WTC11 (cell line): Measurements from ENCODE around the gene RUSF1. TPM values are rescaled to one million over a fixed set of nuclear protein-coding genes. Genes with fewer than 3 reads are reported as not detected.

Experiments
- ATAC-seq: fragments of 200-7000 bp; cut with Tn5 transposase; 2 replicates; pipeline ENCODE4 v1.10.0; 2021; ENCODE audit warnings: mild to moderate bottlenecking, moderate library complexity
- CTCF ChIA-PET: fragments of 300-600 bp; sonication (Branson Sonifier 250); formaldehyde crosslinking; loops from one replicate; lab custom pipeline; 2021; ENCODE audit warnings: antibody characterized with exemption; lab: Charles Lee
- POLR2A ChIA-PET: fragments of 350-600 bp; sonication (Branson Sonifier 250); formaldehyde crosslinking; loops from one replicate; lab custom pipeline; 2021; ENCODE audit warnings: antibody characterized with exemption; lab: Charles Lee
- DNase-seq: peaks from one replicate; pipeline ENCODE4 v3.0.0; 2021; ENCODE audit warnings: low spot score
- H3K27ac Mint-ChIP-seq: 2 replicates; pipeline ENCODE4 v1.8.0; 2021; ENCODE audit warnings: mixed read lengths
- H3K27me3 Mint-ChIP-seq: 2 replicates; pipeline ENCODE4 v1.8.0; 2021; ENCODE audit warnings: low read depth, mild to moderate bottlenecking, moderate library complexity, mixed read lengths
- H3K36me3 Mint-ChIP-seq: 2 replicates; pipeline ENCODE4 v1.8.0; 2021; ENCODE audit warnings: mixed read lengths
- H3K4me1 Mint-ChIP-seq: 2 replicates; pipeline ENCODE4 v1.8.0; 2022; ENCODE audit warnings: mixed read lengths
- H3K4me3 Mint-ChIP-seq: 2 replicates; pipeline ENCODE4 v1.8.0; 2021; ENCODE audit warnings: mild to moderate bottlenecking, moderate library complexity, mixed read lengths
- H3K9me3 Mint-ChIP-seq: 2 replicates; pipeline ENCODE4 v1.8.0; 2021; ENCODE audit warnings: mixed read lengths
- EMX1 ChIP-seq: fragments of 250-450 bp; sonication (Bioruptor Pico); IDR thresholded peaks from 2 replicates; pipeline ENCODE4 v1.8.0; 2021; ENCODE audit warnings: mild to moderate bottlenecking
- FOXP1 ChIP-seq: sonication (generic); formaldehyde crosslinking; IDR thresholded peaks from 2 replicates; pipeline ENCODE4 v1.8.0; 2022; ENCODE audit warnings: missing genetic modification reagents, mild to moderate bottlenecking, moderate library complexity, borderline replicate concordance
- IRF2 ChIP-seq: sonication (generic); formaldehyde crosslinking; IDR thresholded peaks from 2 replicates; pipeline ENCODE4 v1.8.0; 2022; ENCODE audit warnings: low read depth, missing genetic modification reagents, borderline replicate concordance
- JAZF1 ChIP-seq: fragments of 250-450 bp; sonication (Bioruptor Pico); IDR thresholded peaks from 2 replicates; pipeline ENCODE4 v1.9.0; 2021; ENCODE audit warnings: moderate library complexity, mild to moderate bottlenecking, inconsistent platforms
- MYBL2 ChIP-seq: sonication (generic); formaldehyde crosslinking; IDR thresholded peaks from 2 replicates; pipeline ENCODE4 v1.8.1; 2023; ENCODE audit warnings: mild to moderate bottlenecking, moderate library complexity, missing genetic modification reagents
- NR1H2 ChIP-seq: sonication (generic); formaldehyde crosslinking; IDR thresholded peaks from 2 replicates; pipeline ENCODE4 v1.9.0; 2021; ENCODE audit warnings: mild to moderate bottlenecking, moderate library complexity, missing genetic modification reagents
- SMAD3 ChIP-seq: sonication (generic); formaldehyde crosslinking; IDR thresholded peaks from 2 replicates; pipeline ENCODE4 v1.8.0; 2022; ENCODE audit warnings: missing genetic modification reagents, mild to moderate bottlenecking, borderline replicate concordance
- SMAD4 ChIP-seq: sonication (generic); formaldehyde crosslinking; IDR thresholded peaks from 2 replicates; pipeline ENCODE4 v1.8.0; 2022; ENCODE audit warnings: mild to moderate bottlenecking, missing genetic modification reagents
- TP53 ChIP-seq: sonication (generic); formaldehyde crosslinking; IDR thresholded peaks from 2 replicates; pipeline ENCODE4 v1.8.1; 2023; ENCODE audit warnings: mild to moderate bottlenecking, missing genetic modification reagents
- ZNF263 ChIP-seq: sonication (generic); formaldehyde crosslinking; IDR thresholded peaks from 2 replicates; pipeline ENCODE4 v1.8.1; 2022; ENCODE audit warnings: low read depth, mild to moderate bottlenecking, moderate library complexity, missing genetic modification reagents
- ZNF416 ChIP-seq: fragments of 250-450 bp; sonication (Bioruptor Pico); IDR thresholded peaks from 2 replicates; pipeline ENCODE4 v1.9.0; 2021; ENCODE audit warnings: mild to moderate bottlenecking, inconsistent platforms
- ZNF423 ChIP-seq: fragments of 250-450 bp; sonication (Bioruptor Pico); IDR thresholded peaks from 2 replicates; pipeline ENCODE4 v2.1.2; 2022; ENCODE audit warnings: mild to moderate bottlenecking, moderate library complexity
- total RNA-seq: library from RNA; stranded (reverse); gene quantifications from 3 replicates; pipeline ENCODE4 v1.2.3, GENCODE V29; 2021
- TF ChIP-seq, protein P1 (sequence below): fragments of 250-450 bp; sonication (Bioruptor Pico); IDR thresholded peaks from 2 replicates; pipeline ENCODE4 v1.9.0; 2021; ENCODE audit warnings: mild to moderate bottlenecking
- TF ChIP-seq, protein P2 (sequence below): sonication (generic); formaldehyde crosslinking; conservative IDR thresholded peaks from 2 replicates; pipeline ENCODE4 v1.8.1; 2022; ENCODE audit warnings: mild to moderate bottlenecking, missing genetic modification reagents
- TF ChIP-seq, protein P3 (sequence below): sonication (generic); formaldehyde crosslinking; IDR thresholded peaks from 2 replicates; pipeline ENCODE4 v1.8.0; 2023; ENCODE audit warnings: missing genetic modification reagents, mild to moderate bottlenecking, borderline replicate concordance
- TF ChIP-seq, protein P4 (sequence below): sonication (generic); formaldehyde crosslinking; IDR thresholded peaks from 2 replicates; pipeline ENCODE4 v1.8.0; 2022; ENCODE audit warnings: missing genetic modification reagents
- TF ChIP-seq, protein P5 (sequence below): sonication (generic); formaldehyde crosslinking; IDR thresholded peaks from 2 replicates; pipeline ENCODE4 v1.8.1; 2023; ENCODE audit warnings: mild to moderate bottlenecking, moderate library complexity, missing genetic modification reagents
- TF ChIP-seq, protein P6 (sequence below): sonication (generic); formaldehyde crosslinking; IDR thresholded peaks from 2 replicates; pipeline ENCODE4 v1.8.1; 2023; ENCODE audit warnings: mild to moderate bottlenecking, missing genetic modification reagents
- TF ChIP-seq, protein P7 (sequence below): sonication (generic); formaldehyde crosslinking; IDR thresholded peaks from 2 replicates; pipeline ENCODE4 v1.8.0; 2023; ENCODE audit warnings: mild to moderate bottlenecking, missing genetic modification reagents

The RUSF1 gene
- total RNA-seq, 1 experiment from 2014 or later = 35.9 TPM

DNA sequence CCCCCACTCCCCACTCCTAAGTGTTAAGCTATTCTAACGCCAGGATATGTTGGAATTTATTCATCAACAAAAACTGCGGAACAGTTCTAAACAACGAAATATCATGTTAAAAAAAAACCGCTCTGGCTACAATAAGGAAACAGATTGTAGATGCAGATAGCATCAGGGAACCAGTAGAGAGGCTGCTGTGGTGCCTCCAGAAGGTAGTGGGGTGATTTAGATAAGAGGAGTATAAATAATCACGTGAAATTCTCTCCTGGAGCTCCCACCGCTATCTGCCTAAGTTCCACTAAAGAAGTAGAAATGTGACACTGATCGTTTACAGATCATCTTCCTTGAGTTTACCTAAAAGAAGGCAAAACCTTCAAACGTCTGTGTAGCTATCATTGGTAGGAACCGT, 27.5 kb upstream of the RUSF1 start (continued):
- TF ChIP-seq, protein P1, sequence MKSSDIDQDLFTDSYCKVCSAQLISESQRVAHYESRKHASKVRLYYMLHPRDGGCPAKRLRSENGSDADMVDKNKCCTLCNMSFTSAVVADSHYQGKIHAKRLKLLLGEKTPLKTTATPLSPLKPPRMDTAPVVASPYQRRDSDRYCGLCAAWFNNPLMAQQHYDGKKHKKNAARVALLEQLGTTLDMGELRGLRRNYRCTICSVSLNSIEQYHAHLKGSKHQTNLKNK = no peak
- TF ChIP-seq, protein P2, sequence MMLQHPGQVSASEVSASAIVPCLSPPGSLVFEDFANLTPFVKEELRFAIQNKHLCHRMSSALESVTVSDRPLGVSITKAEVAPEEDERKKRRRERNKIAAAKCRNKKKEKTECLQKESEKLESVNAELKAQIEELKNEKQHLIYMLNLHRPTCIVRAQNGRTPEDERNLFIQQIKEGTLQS (CRISPR knock-in tag) = no peak
- no peak for TF ChIP-seq JAZF1 (CRISPR knock-in tag)
- no peak for TF ChIP-seq MYBL2 (CRISPR knock-in tag)

DNA sequence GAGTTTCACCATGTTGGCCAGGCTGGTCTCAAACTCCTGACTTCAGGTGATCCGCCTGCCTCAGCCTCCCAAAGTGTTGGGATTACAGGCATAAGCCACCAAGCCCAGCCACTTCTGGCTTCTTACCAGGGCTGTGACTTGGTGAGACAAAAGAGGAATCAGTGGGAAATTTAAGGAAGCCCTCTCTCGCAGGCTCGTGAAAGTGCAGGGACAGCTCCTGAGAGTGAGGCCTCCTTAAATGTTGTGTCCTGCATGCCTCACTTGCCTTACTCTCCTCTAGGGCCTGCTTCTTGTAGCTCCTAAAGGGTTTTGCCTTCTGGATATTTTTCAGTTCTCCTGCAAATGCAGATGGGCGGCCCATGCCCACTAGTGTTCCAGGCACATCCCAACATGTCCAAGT, 24.7 kb upstream of the RUSF1 start:
- ATAC-seq (no peak), DNase-seq (no peak)
- H3K36me3 Mint-ChIP-seq = no peaks in the 10 kb centered on the region
- H3K4me1 Mint-ChIP-seq = peaks cover 22% of the 10 kb centered on the region
- peaks cover 2% of the 10 kb centered on the region; the same call in 1 of the 2 replicates for H3K9me3 Mint-ChIP-seq
- peaks cover 17% of the 10 kb centered on the region for H3K27me3 Mint-ChIP-seq
- CTCF ChIA-PET = interaction anchor here (0.6 to 1.5 kb wide), 2 partner anchors 29 to 182 kb away, joined by 3 to 5 read pairs; no protein-coding TSS in a partner anchor
- POLR2A ChIA-PET = no interaction called here
- no peak overlapping the region for H3K27ac Mint-ChIP-seq
- TF ChIP-seq ZNF416 = no peak
- TF ChIP-seq IRF2 (CRISPR knock-in tag) = no peak
- TF ChIP-seq, protein P3, sequence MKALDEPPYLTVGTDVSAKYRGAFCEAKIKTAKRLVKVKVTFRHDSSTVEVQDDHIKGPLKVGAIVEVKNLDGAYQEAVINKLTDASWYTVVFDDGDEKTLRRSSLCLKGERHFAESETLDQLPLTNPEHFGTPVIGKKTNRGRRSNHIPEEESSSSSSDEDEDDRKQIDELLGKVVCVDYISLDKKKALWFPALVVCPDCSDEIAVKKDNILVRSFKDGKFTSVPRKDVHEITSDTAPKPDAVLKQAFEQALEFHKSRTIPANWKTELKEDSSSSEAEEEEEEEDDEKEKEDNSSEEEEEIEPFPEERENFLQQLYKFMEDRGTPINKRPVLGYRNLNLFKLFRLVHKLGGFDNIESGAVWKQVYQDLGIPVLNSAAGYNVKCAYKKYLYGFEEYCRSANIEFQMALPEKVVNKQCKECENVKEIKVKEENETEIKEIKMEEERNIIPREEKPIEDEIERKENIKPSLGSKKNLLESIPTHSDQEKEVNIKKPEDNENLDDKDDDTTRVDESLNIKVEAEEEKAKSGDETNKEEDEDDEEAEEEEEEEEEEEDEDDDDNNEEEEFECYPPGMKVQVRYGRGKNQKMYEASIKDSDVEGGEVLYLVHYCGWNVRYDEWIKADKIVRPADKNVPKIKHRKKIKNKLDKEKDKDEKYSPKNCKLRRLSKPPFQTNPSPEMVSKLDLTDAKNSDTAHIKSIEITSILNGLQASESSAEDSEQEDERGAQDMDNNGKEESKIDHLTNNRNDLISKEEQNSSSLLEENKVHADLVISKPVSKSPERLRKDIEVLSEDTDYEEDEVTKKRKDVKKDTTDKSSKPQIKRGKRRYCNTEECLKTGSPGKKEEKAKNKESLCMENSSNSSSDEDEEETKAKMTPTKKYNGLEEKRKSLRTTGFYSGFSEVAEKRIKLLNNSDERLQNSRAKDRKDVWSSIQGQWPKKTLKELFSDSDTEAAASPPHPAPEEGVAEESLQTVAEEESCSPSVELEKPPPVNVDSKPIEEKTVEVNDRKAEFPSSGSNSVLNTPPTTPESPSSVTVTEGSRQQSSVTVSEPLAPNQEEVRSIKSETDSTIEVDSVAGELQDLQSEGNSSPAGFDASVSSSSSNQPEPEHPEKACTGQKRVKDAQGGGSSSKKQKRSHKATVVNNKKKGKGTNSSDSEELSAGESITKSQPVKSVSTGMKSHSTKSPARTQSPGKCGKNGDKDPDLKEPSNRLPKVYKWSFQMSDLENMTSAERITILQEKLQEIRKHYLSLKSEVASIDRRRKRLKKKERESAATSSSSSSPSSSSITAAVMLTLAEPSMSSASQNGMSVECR (CRISPR knock-in tag) = no peak
- TF ChIP-seq ZNF423 (CRISPR knock-in tag) = no peak
- no peak for TF ChIP-seq SMAD3 (CRISPR knock-in tag)
- TF ChIP-seq SMAD4 (CRISPR knock-in tag) = no peak
- TF ChIP-seq, protein P4, sequence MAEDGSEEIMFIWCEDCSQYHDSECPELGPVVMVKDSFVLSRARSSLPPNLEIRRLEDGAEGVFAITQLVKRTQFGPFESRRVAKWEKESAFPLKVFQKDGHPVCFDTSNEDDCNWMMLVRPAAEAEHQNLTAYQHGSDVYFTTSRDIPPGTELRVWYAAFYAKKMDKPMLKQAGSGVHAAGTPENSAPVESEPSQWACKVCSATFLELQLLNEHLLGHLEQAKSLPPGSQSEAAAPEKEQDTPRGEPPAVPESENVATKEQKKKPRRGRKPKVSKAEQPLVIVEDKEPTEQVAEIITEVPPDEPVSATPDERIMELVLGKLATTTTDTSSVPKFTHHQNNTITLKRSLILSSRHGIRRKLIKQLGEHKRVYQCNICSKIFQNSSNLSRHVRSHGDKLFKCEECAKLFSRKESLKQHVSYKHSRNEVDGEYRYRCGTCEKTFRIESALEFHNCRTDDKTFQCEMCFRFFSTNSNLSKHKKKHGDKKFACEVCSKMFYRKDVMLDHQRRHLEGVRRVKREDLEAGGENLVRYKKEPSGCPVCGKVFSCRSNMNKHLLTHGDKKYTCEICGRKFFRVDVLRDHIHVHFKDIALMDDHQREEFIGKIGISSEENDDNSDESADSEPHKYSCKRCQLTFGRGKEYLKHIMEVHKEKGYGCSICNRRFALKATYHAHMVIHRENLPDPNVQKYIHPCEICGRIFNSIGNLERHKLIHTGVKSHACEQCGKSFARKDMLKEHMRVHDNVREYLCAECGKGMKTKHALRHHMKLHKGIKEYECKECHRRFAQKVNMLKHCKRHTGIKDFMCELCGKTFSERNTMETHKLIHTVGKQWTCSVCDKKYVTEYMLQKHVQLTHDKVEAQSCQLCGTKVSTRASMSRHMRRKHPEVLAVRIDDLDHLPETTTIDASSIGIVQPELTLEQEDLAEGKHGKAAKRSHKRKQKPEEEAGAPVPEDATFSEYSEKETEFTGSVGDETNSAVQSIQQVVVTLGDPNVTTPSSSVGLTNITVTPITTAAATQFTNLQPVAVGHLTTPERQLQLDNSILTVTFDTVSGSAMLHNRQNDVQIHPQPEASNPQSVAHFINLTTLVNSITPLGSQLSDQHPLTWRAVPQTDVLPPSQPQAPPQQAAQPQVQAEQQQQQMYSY (CRISPR knock-in tag) = no peak
- no peak for TF ChIP-seq NR1H2 (CRISPR knock-in tag)
- TF ChIP-seq FOXP1 (CRISPR knock-in tag) = no peak
- TF ChIP-seq EMX1 (CRISPR knock-in tag) = no peak
- TF ChIP-seq, protein P5, sequence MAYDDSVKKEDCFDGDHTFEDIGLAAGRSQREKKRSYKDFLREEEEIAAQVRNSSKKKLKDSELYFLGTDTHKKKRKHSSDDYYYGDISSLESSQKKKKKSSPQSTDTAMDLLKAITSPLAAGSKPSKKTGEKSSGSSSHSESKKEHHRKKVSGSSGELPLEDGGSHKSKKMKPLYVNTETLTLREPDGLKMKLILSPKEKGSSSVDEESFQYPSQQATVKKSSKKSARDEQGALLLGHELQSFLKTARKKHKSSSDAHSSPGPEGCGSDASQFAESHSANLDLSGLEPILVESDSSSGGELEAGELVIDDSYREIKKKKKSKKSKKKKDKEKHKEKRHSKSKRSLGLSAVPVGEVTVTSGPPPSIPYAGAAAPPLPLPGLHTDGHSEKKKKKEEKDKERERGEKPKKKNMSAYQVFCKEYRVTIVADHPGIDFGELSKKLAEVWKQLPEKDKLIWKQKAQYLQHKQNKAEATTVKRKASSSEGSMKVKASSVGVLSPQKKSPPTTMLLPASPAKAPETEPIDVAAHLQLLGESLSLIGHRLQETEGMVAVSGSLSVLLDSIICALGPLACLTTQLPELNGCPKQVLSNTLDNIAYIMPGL = no peak
- no peak for TF ChIP-seq MYBL2 (CRISPR knock-in tag)
- TF ChIP-seq, protein P6, sequence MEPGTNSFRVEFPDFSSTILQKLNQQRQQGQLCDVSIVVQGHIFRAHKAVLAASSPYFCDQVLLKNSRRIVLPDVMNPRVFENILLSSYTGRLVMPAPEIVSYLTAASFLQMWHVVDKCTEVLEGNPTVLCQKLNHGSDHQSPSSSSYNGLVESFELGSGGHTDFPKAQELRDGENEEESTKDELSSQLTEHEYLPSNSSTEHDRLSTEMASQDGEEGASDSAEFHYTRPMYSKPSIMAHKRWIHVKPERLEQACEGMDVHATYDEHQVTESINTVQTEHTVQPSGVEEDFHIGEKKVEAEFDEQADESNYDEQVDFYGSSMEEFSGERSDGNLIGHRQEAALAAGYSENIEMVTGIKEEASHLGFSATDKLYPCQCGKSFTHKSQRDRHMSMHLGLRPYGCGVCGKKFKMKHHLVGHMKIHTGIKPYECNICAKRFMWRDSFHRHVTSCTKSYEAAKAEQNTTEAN = no peak
- TF ChIP-seq TP53 = no peak
- TF ChIP-seq, protein P7, sequence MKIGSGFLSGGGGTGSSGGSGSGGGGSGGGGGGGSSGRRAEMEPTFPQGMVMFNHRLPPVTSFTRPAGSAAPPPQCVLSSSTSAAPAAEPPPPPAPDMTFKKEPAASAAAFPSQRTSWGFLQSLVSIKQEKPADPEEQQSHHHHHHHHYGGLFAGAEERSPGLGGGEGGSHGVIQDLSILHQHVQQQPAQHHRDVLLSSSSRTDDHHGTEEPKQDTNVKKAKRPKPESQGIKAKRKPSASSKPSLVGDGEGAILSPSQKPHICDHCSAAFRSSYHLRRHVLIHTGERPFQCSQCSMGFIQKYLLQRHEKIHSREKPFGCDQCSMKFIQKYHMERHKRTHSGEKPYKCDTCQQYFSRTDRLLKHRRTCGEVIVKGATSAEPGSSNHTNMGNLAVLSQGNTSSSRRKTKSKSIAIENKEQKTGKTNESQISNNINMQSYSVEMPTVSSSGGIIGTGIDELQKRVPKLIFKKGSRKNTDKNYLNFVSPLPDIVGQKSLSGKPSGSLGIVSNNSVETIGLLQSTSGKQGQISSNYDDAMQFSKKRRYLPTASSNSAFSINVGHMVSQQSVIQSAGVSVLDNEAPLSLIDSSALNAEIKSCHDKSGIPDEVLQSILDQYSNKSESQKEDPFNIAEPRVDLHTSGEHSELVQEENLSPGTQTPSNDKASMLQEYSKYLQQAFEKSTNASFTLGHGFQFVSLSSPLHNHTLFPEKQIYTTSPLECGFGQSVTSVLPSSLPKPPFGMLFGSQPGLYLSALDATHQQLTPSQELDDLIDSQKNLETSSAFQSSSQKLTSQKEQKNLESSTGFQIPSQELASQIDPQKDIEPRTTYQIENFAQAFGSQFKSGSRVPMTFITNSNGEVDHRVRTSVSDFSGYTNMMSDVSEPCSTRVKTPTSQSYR (CRISPR knock-in tag) = no peak
- TF ChIP-seq ZNF263 (CRISPR knock-in tag) = no peak
- H3K4me3 Mint-ChIP-seq = no peak overlapping the region
